ENCODE results near the gene CREB3L1. TPM values are rescaled to one million over a fixed set of nuclear protein-coding genes. Genes with fewer than 3 reads are reported as not detected.

The CREB3L1 gene
- total RNA-seq, 1 donor from 2014 or later: 40.5 TPM

- Histone ChIP-seq H3K4me3 (no peak overlapping the region), H3K9me3 (no peaks in the 10 kb centered on the region), H3K27ac (no peak overlapping the region), H3K4me1 (peaks cover 4% of the 10 kb centered on the region), H3K27me3 (ENCODE audit: low read depth) (no peaks in the 10 kb centered on the region), H3K36me3 (peaks cover 19% of the 10 kb centered on the region)
- DNase-seq: no peak
- ATAC-seq: peak; percentile 11 to 48
- TF ChIP-seq CTCF (IDR thresholded peaks at IDR 0.05): no peak
- intact Hi-C loops (cut with DNase I): loop anchor here (10.0 kb wide), 1 partner anchor 63 kb away; no protein-coding TSS in a partner anchor
These were observed 29.9 kb downstream of the CREB3L1 start for GRCh38 chr11:46307369-46307768.

- intact Hi-C loops (cut with DNase I): loop anchor here (10.0 kb wide), 1 partner anchor 63 kb away; no protein-coding TSS in a partner anchor
These were observed 30.4 kb downstream of the CREB3L1 start for GRCh38 chr11:46307785-46308341.

GRCh38 chr11:46308631-46309419 lies 31.4 kb downstream of the CREB3L1 start:
- H3K27me3 ChIP-seq (ENCODE audit: low read depth): no peaks in the 10 kb centered on the region
- intact Hi-C loops (cut with DNase I): loop anchor here (10.0 kb wide), 1 partner anchor 64 kb away; no protein-coding TSS in a partner anchor
- H3K9me3 ChIP-seq: no peaks in the 10 kb centered on the region
- H3K4me3 ChIP-seq: no peak overlapping the region
- H3K36me3 ChIP-seq: peaks cover 25% of the 10 kb centered on the region
- peaks cover 4% of the 10 kb centered on the region for H3K4me1 ChIP-seq
- ATAC-seq (peak; percentile 80 to 81), DNase-seq (peak; percentile 85)
- no peak overlapping the region for H3K27ac ChIP-seq
- TF ChIP-seq CTCF (IDR thresholded peaks at IDR 0.05): peak; percentile 88

More at GRCh38 chr11:46307785-46308341, 30.4 kb downstream of the CREB3L1 start:
- no peaks in the 10 kb centered on the region for H3K27me3 ChIP-seq (ENCODE audit: low read depth)
- no peak for TF ChIP-seq CTCF (IDR thresholded peaks at IDR 0.05)
- DNase-seq: no peak
- no peak overlapping the region for H3K4me3 ChIP-seq
- H3K36me3 ChIP-seq: peaks cover 21% of the 10 kb centered on the region
- ATAC-seq: no peak
- H3K9me3 ChIP-seq: no peaks in the 10 kb centered on the region
- no peak overlapping the region for H3K27ac ChIP-seq
- H3K4me1 ChIP-seq: peaks cover 4% of the 10 kb centered on the region

GRCh38 chr11:46309814-46310259 lies 32.4 kb downstream of the CREB3L1 start:
- Histone ChIP-seq H3K36me3 (peaks cover 25% of the 10 kb centered on the region), H3K9me3 (no peaks in the 10 kb centered on the region), H3K27me3 (ENCODE audit: low read depth) (no peaks in the 10 kb centered on the region), H3K27ac (no peak overlapping the region), H3K4me3 (no peak overlapping the region), H3K4me1 (peaks cover 4% of the 10 kb centered on the region)
- DNase-seq: no peak
- intact Hi-C loops (cut with DNase I): loop anchor here (10.0 kb wide), 1 partner anchor 65 kb away; no protein-coding TSS in a partner anchor
- ATAC-seq: no peak
- TF ChIP-seq CTCF (IDR thresholded peaks at IDR 0.05): no peak

- Histone ChIP-seq H3K27me3 (ENCODE audit: low read depth) (no peaks in the 10 kb centered on the region), H3K4me1 (peaks cover 26% of the 10 kb centered on the region), H3K36me3 (peaks cover 52% of the 10 kb centered on the region), H3K27ac (no peak overlapping the region), H3K9me3 (no peaks in the 10 kb centered on the region), H3K4me3 (no peak overlapping the region)
- ATAC-seq (peak; percentile 66 to 80), DNase-seq (no peak)
- intact Hi-C loops (cut with DNase I): no loop called here
- TF ChIP-seq CTCF (IDR thresholded peaks at IDR 0.05): peak; percentile 88
These were observed 37.7 kb downstream of the CREB3L1 start for GRCh38 chr11:46315033-46315738.

Measured in lower lobe of right lung (tissue), 2 donors.